K562 (cell line): ENCODE measurements around the gene DRAXIN. TPM values are rescaled to one million over a fixed set of nuclear protein-coding genes. Genes with fewer than 3 reads are reported as not detected.
A peak's percentile ranks its signal among the peaks of the same experiment; 100 is the strongest.

Source experiments
- ATF1 ChIP-seq, 2 experiments: fragments of 450-650 bp in 1 of 2; IDR thresholded peaks; 2 replicates each; pipeline ENCODE4 v1.6.1; 2016; ENCODE audit warnings: missing compliant biosample characterization in 1 of 2, missing genetic modification characterization in 1 of 2
- BCL6 ChIP-seq: fragments of 250-450 bp; sonication (Bioruptor Pico); IDR thresholded peaks from 2 replicates; pipeline ENCODE4 v1.4.0; 2020
- FIP1L1 ChIP-seq: fragments of 200-400 bp; formaldehyde crosslinking; IDR thresholded peaks from 2 replicates; pipeline ENCODE4 v1.6.1; 2018; ENCODE audit warnings: mild to moderate bottlenecking, low read depth, low read length; ENCODE audit not compliant: poor library complexity, severe bottlenecking
- NFXL1 ChIP-seq: fragments of 450-650 bp; formaldehyde crosslinking; IDR thresholded peaks from 2 replicates; pipeline ENCODE4 v1.4.0; 2021; ENCODE audit warnings: mild to moderate bottlenecking
- SMARCC2 ChIP-seq: fragments of 450-650 bp; IDR thresholded peaks from 2 replicates; pipeline ENCODE4 v1.6.1; 2017; ENCODE audit warnings: antibody characterized with exemption, moderate library complexity, mild to moderate bottlenecking, low read depth
- SP1 ChIP-seq: sonication (generic); formaldehyde crosslinking; IDR thresholded peaks from 2 replicates; pipeline ENCODE4 v1.8.1; 2022; ENCODE audit warnings: mild to moderate bottlenecking, missing genetic modification reagents
- TRIM24 ChIP-seq, 2 experiments: fragments of 450-650 bp; IDR thresholded peaks; 2 replicates each; pipeline ENCODE4 v1.6.1; 2016
- ZKSCAN1 ChIP-seq: fragments of 150-350 bp; IDR thresholded peaks from 2 replicates; pipeline ENCODE4 v1.6.1; 2016; ENCODE audit warnings: low read depth, low read length
- ZNF197 ChIP-seq: fragments of 200-800 bp; sonication (Bioruptor generic); IDR thresholded peaks from 2 replicates; pipeline ENCODE4 v1.6.1; 2016; ENCODE audit warnings: low read depth, missing genetic modification characterization, missing compliant biosample characterization
- polyA plus RNA-seq, 8 experiments: library from polyadenylated mRNA; depleted of rRNA in 4 of 8; stranded (reverse) in 5 of 8; unstranded in 3 of 8; fragments of >200 nt; fragmentation: Nextera tagmentation in 2 of 8; fragmentation: Illumina TruSeq in 1 of 8; extraction: Ambion mirVana in 2 of 8; extraction: Trizol in 1 of 8; gene quantifications; 2 replicates each; pipeline versions ENCODE4 v1.2.1 to v1.2.3, GENCODE V29; 2011 to 2014; ENCODE audit warnings: inconsistent platforms in 1 of 8, missing spikeins in 1 of 8
- total RNA-seq, 7 experiments: library from RNA; depleted of rRNA in 6 of 7; stranded (reverse); fragments of >200 nt in 6 of 7; fragmentation: Illumina TruSeq in 2 of 7; extraction: Trizol in 2 of 7; gene quantifications; 2 replicates each; pipeline versions ENCODE4 v1.2.1 to v1.2.3, GENCODE V29; 2011 to 2021; ENCODE audit warnings: low replicate concordance in 1 of 7
- TF ChIP-seq, protein P1 (sequence below), 2 experiments: fragments of 450-650 bp in 1 of 2; IDR thresholded peaks; 2 replicates each; pipeline ENCODE4 v1.6.1; 2011 to 2017; ENCODE audit warnings: low read depth in 2 of 2, antibody characterized with exemption in 1 of 2, borderline replicate concordance in 1 of 2, low read length in 1 of 2, mild to moderate bottlenecking in 1 of 2, mixed read lengths in 1 of 2; ENCODE audit not compliant: control insufficient read depth in 1 of 2
- TF ChIP-seq, protein P2 (sequence below): fragments of 450-650 bp; formaldehyde crosslinking; IDR thresholded peaks from 2 replicates; pipeline ENCODE4 v1.4.0; 2020; ENCODE audit warnings: mild to moderate bottlenecking, mixed read lengths
- TF ChIP-seq, protein P3 (sequence below): fragments of 200-800 bp; sonication (Bioruptor generic); IDR thresholded peaks from 2 replicates; pipeline ENCODE4 v1.6.1; 2016; ENCODE audit warnings: missing genetic modification characterization, missing compliant biosample characterization
- TF ChIP-seq, protein P4 (sequence below): IDR thresholded peaks from 2 replicates; pipeline ENCODE4 v1.6.1; 2011; ENCODE audit warnings: borderline replicate concordance, low read depth, mild to moderate bottlenecking, moderate library complexity, low read length; ENCODE audit not compliant: insufficient read depth, poor library complexity, severe bottlenecking
- TF ChIP-seq, protein P5 (sequence below): fragments of 250-450 bp; sonication (Bioruptor Pico); IDR thresholded peaks from 2 replicates; pipeline ENCODE4 v1.5.0; 2021

Gene DRAXIN
- total and polyA plus RNA-seq, 9 of the 15 experiments (the other 6 are each of a cell fraction or from before 2014, with no cell fraction given) = 0.01 to 0.04 (median 0.01) TPM; not detected in 6

DNA sequence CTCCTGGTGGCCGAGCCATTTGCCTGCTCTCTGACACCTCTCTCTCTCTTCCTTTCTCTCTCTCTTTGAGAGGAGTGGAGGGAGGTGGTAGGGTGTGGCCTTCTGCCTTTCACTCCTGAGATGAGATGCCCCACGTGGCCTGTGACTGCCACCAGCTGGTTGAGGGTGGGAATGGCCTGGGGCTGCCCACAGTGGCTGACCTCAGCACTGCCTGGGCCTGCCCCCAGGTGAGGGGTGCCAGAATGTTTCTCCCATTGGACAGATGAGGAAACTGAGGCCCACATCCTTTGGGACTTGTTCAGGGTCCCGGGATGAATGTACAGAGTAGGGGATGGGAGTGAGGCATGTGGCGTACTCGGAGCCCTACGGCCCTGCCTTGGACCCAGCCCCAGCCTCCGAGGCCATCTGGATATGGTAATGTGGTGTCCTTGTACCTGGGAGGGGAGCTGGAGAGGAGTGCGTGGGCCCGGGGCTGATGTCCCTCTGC, 57.7 kb downstream of the DRAXIN start (continued):
- TF ChIP-seq, protein P1, sequence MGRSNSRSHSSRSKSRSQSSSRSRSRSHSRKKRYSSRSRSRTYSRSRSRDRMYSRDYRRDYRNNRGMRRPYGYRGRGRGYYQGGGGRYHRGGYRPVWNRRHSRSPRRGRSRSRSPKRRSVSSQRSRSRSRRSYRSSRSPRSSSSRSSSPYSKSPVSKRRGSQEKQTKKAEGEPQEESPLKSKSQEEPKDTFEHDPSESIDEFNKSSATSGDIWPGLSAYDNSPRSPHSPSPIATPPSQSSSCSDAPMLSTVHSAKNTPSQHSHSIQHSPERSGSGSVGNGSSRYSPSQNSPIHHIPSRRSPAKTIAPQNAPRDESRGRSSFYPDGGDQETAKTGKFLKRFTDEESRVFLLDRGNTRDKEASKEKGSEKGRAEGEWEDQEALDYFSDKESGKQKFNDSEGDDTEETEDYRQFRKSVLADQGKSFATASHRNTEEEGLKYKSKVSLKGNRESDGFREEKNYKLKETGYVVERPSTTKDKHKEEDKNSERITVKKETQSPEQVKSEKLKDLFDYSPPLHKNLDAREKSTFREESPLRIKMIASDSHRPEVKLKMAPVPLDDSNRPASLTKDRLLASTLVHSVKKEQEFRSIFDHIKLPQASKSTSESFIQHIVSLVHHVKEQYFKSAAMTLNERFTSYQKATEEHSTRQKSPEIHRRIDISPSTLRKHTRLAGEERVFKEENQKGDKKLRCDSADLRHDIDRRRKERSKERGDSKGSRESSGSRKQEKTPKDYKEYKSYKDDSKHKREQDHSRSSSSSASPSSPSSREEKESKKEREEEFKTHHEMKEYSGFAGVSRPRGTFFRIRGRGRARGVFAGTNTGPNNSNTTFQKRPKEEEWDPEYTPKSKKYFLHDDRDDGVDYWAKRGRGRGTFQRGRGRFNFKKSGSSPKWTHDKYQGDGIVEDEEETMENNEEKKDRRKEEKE (IDR thresholded peaks at IDR 0.05; ENCODE audit: borderline replicate concordance in 1 of 2, control insufficient read depth in 1 of 2, low read depth in 2 of 2, low read length in 1 of 2) = no peak
- TF ChIP-seq, protein P2, sequence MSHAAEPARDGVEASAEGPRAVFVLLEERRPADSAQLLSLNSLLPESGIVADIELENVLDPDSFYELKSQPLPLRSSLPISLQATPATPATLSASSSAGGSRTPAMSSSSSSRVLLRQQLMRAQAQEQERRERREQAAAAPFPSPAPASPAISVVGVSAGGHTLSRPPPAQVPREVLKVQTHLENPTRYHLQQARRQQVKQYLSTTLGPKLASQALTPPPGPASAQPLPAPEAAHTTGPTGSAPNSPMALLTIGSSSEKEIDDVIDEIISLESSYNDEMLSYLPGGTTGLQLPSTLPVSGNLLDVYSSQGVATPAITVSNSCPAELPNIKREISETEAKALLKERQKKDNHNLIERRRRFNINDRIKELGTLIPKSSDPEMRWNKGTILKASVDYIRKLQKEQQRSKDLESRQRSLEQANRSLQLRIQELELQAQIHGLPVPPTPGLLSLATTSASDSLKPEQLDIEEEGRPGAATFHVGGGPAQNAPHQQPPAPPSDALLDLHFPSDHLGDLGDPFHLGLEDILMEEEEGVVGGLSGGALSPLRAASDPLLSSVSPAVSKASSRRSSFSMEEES (CRISPR knock-in tag) = no peak
- no peak for TF ChIP-seq ZKSCAN1
- TF ChIP-seq, protein P3, sequence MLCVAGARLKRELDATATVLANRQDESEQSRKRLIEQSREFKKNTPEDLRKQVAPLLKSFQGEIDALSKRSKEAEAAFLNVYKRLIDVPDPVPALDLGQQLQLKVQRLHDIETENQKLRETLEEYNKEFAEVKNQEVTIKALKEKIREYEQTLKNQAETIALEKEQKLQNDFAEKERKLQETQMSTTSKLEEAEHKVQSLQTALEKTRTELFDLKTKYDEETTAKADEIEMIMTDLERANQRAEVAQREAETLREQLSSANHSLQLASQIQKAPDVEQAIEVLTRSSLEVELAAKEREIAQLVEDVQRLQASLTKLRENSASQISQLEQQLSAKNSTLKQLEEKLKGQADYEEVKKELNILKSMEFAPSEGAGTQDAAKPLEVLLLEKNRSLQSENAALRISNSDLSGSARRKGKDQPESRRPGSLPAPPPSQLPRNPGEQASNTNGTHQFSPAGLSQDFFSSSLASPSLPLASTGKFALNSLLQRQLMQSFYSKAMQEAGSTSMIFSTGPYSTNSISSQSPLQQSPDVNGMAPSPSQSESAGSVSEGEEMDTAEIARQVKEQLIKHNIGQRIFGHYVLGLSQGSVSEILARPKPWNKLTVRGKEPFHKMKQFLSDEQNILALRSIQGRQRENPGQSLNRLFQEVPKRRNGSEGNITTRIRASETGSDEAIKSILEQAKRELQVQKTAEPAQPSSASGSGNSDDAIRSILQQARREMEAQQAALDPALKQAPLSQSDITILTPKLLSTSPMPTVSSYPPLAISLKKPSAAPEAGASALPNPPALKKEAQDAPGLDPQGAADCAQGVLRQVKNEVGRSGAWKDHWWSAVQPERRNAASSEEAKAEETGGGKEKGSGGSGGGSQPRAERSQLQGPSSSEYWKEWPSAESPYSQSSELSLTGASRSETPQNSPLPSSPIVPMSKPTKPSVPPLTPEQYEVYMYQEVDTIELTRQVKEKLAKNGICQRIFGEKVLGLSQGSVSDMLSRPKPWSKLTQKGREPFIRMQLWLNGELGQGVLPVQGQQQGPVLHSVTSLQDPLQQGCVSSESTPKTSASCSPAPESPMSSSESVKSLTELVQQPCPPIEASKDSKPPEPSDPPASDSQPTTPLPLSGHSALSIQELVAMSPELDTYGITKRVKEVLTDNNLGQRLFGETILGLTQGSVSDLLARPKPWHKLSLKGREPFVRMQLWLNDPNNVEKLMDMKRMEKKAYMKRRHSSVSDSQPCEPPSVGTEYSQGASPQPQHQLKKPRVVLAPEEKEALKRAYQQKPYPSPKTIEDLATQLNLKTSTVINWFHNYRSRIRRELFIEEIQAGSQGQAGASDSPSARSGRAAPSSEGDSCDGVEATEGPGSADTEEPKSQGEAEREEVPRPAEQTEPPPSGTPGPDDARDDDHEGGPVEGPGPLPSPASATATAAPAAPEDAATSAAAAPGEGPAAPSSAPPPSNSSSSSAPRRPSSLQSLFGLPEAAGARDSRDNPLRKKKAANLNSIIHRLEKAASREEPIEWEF (CRISPR knock-in tag) = no peak
- TF ChIP-seq FIP1L1 = no peak
- TF ChIP-seq ZNF197 = no peak
- TF ChIP-seq BCL6 (CRISPR knock-in tag) = no peak
- TF ChIP-seq, protein P4, sequence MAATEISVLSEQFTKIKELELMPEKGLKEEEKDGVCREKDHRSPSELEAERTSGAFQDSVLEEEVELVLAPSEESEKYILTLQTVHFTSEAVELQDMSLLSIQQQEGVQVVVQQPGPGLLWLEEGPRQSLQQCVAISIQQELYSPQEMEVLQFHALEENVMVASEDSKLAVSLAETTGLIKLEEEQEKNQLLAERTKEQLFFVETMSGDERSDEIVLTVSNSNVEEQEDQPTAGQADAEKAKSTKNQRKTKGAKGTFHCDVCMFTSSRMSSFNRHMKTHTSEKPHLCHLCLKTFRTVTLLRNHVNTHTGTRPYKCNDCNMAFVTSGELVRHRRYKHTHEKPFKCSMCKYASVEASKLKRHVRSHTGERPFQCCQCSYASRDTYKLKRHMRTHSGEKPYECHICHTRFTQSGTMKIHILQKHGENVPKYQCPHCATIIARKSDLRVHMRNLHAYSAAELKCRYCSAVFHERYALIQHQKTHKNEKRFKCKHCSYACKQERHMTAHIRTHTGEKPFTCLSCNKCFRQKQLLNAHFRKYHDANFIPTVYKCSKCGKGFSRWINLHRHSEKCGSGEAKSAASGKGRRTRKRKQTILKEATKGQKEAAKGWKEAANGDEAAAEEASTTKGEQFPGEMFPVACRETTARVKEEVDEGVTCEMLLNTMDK = peak; percentile 36
- no peak for TF ChIP-seq SMARCC2
- TF ChIP-seq TRIM24 (IDR thresholded peaks at IDR 0.05) = no peak
- no peak for TF ChIP-seq NFXL1
- TF ChIP-seq SP1 = peak; percentile 71; the same call in 1 of the 2 replicates
- no peak for TF ChIP-seq ATF1 (CRISPR knock-in tag; IDR thresholded peaks at IDR 0.05)
- TF ChIP-seq ATF1 (tag; IDR thresholded peaks at IDR 0.05) = peak; percentile 41; the same call in 1 of the 2 replicates
- TF ChIP-seq, protein P5, sequence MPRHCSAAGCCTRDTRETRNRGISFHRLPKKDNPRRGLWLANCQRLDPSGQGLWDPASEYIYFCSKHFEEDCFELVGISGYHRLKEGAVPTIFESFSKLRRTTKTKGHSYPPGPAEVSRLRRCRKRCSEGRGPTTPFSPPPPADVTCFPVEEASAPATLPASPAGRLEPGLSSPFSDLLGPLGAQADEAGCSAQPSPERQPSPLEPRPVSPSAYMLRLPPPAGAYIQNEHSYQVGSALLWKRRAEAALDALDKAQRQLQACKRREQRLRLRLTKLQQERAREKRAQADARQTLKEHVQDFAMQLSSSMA (CRISPR knock-in tag) = no peak
